VCaP (cell line): Measurements from ENCODE around the gene ADGRD1.

ENCODE experiments used
- H3K27ac ChIP-seq: fragments of 450-650 bp; 2 replicates; pipeline ENCODE4 v1.5.1; 2017
- TF ChIP-seq, protein P1 (sequence below): fragments of 450-650 bp; conservative IDR thresholded peaks from 2 replicates; pipeline ENCODE4 v1.5.1; 2017; ENCODE audit warnings: mild to moderate bottlenecking, moderate library complexity

ADGRD1 gene

DNA sequence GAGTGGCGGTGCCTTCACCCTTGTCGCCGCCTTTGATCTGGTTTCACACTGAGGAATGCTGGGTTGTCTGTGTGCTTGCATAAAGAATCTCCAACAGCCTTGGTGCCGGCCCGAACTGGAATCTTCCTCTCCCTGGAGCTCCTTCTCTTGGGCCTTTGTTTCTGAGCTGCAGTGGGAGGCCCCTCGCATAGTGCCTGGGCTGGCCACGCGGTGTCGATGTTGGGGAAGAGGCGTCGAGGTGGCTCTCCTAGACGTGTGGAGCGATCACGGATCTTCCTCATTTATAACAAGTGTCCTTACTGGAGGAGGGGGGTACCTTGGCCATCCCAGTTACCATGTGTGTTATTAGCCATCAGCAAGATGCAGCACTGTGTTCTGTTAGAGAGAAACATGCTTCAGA is 60.6 kb downstream of the ADGRD1 start:
- TF ChIP-seq, protein P1, sequence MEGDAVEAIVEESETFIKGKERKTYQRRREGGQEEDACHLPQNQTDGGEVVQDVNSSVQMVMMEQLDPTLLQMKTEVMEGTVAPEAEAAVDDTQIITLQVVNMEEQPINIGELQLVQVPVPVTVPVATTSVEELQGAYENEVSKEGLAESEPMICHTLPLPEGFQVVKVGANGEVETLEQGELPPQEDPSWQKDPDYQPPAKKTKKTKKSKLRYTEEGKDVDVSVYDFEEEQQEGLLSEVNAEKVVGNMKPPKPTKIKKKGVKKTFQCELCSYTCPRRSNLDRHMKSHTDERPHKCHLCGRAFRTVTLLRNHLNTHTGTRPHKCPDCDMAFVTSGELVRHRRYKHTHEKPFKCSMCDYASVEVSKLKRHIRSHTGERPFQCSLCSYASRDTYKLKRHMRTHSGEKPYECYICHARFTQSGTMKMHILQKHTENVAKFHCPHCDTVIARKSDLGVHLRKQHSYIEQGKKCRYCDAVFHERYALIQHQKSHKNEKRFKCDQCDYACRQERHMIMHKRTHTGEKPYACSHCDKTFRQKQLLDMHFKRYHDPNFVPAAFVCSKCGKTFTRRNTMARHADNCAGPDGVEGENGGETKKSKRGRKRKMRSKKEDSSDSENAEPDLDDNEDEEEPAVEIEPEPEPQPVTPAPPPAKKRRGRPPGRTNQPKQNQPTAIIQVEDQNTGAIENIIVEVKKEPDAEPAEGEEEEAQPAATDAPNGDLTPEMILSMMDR, result no peak
- H3K27ac ChIP-seq, result no peak overlapping the region

DNA sequence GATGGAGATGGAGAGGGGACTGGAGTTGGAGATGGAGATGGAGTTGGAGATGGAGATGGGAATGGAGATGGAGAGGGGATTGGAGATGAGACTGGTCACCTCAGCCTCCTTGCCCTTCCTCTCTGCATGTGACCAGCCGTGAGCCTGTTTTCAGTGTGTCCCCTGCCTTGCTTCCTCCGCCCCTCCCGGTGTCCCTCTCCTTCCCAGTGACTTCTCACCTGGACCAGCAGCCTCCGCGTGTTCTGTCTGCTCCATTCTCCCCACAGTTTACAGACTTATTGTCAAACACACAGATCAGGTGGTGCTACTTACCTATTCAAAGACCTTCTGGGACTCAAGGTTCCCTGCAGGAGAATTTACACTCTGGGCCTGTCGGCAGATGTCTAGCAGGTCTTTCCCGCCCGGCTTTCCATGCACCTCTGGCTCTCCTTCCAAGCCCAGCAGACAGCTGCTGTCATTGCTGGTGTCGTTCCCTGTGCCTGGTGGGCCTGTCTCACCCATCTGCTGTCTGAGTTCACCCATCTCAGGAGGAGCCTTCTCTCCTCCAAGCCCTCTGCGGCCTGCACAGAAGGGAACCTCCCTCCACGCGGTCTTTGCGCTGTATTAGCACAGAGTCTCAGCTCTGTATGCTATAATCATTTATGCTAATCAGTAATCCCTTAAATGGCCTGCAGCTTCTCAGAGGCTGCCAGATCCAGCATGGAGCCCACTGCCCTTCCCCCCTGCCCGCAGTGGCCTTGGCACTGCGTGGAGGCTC is 62.1 kb downstream of the ADGRD1 start:
- no peak overlapping the region for H3K27ac ChIP-seq
- TF ChIP-seq, protein P1, result no peak

DNA sequence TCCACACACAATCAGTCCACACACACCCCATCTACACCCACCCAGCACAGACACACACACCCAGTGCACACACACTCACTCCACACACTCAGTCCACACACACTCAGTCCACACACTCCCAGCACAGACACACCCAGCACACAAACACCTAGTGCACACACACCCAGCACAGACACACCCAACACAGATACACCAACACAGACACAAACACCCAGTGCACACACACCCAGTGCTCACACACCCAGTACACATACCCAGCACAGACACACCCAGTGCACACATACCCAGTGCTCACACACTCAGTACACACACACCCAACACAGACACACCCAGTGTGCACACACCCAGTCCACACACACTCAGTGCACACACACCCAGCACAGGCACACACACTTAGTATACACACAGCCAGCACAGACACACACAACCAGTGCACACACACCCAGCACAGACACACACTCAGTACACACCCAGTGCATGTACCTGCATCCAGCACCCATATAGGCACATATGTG is 63.8 kb downstream of the ADGRD1 start:
- H3K27ac ChIP-seq, result no peak overlapping the region
- TF ChIP-seq, protein P1, result no peak

DNA sequence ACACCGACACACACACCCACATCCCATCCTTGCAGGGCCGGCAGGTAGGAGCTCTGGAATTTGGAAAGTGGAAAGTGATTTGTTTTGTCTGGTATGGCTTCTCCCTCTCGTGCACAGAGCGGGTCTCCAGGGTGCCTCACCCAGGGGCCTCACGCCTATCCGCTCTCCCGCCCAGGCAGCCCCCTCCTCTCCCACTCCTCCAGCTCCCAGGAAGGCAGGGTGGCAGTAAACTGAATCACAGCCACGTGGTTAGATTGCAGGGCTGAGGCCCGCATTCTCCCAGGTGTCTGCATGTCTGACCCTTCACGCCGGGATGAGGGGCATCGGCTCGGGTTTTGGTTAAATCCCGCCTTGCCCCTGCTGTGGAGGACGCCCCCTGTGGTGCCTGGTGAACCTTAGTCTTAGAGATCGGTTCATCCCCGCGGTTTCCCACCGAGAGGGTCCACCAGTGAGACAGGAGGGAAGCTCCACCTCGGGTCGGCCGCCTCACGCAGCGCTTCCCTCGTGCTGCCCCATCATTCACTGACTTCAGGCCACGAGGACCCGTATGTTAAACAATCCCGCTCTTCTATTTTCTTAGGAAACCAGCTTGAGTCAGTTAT is 64.4 kb downstream of the ADGRD1 start:
- TF ChIP-seq, protein P1, result no peak
- H3K27ac ChIP-seq, result no peak overlapping the region

DNA sequence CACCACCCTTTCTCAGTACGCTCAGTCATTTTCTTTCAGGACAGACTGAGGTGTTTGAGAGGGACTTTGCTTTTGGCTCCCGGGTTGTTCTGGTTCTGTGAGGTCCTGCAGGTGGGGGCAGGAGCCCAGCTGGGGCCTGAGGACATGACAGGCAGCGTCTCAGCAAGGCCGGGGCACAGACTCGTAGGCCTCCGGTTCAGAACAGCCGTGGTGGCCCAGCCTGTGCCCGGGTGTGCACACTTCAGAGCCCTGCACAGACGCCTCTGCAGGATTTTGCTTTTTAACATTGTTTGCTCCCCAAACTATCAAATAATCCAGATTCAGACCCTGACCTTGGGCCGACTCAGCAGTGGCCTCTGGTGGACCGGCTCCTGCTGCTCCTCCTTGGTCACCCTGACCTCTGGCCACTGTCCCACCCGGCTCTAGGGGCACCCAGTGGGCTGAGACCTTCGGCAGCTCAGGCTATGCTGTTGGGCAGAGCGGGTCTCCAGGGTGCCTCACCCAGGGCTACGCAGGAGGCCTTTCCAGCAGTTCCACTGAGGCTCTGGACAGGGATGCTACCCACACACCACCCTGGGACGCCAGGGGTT is 65.2 kb downstream of the ADGRD1 start:
- no peak overlapping the region for H3K27ac ChIP-seq
- TF ChIP-seq, protein P1, result no peak

DNA sequence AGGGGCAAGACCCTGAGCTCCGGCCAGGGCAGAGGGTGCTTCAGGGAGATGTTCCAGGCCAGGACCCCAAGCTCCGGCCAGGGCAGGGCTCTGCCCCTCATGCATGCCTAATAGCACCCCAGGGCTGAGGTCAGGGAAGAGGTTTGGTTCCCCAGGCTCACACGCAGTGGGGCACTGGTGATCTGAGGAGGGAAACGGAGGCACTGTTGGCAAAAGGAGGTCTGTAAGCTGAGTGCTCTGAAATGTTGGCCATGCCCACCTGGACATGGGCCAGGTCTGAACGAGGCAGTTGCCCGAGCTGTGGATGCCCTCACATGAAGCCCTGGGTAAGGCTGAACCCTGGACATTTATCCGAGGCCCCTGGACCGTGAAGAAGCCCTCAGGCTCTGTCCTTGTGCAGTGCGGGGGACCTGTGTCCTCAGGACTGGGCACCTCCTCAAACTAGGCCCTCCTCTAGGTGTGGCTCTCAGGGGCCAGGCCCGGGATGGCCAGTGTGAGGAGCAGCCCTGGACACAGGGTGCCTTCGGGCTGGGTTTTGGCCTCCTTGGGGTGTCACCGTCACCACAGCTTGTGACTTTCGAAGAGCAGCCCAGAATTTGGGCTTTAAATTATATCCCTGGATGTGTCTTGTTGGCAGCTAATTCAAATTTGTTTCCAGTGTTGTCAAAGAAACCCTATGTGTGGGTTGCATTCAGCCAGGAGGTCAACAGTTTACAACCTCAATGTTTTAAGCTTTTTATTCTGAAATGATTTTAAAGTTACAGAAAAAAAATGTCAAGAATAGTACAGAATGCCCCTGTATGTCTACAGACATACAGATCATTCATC is 66.8 kb downstream of the ADGRD1 start:
- no peak overlapping the region for H3K27ac ChIP-seq
- TF ChIP-seq, protein P1, result no peak

DNA sequence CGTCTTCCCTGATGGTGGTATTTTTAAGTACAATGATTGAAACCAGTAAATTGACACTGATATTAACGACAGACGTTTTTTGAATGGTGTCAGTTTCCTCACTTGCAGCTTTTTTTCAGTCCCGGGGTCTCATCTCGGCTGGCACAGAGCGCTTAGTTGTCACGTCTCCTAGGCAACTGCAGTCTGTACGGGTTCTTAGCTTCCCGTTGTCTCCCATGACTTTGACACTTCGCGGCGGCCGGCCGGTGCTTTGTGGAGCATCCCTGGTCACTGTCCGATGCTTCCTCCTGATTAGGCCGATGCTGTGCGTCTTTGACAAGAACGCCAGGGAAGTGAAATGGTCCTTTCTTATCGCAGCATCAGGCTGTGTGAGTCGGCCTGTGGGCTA is 67.4 kb downstream of the ADGRD1 start:
- H3K27ac ChIP-seq, result no peak overlapping the region

More for the DNA sequence above, 67.4 kb downstream of the ADGRD1 start:
- TF ChIP-seq, protein P1, result no peak
